Neural cell (in vitro differentiated cells): ENCODE results near the gene SRC. TPM values are rescaled to one million over a fixed set of nuclear protein-coding genes. Genes with fewer than 3 reads are reported as not detected.

Experiments used
- H2AFZ ChIP-seq: fragments of 200-600, 300-800 bp; sonication (generic), shearing (Covaris generic); 2 replicates; pipeline ENCODE4 v1.6.0; 2014; ENCODE audit warnings: low read depth, mild to moderate bottlenecking, antibody characterized with exemption, low read length, moderate library complexity
- H3F3A ChIP-seq: fragments of 200-600 bp; shearing (Covaris generic); 2 replicates; pipeline ENCODE4 v1.6.1; 2016; ENCODE audit warnings: mild to moderate bottlenecking, moderate library complexity, mixed read lengths, antibody characterized with exemption, low read length; ENCODE audit not compliant: insufficient read depth, poor library complexity, severe bottlenecking
- H3K27ac ChIP-seq: fragments of 200-600, 300-800 bp; sonication (generic), shearing (Covaris generic); 2 replicates; pipeline ENCODE4 v1.5.1; 2014; ENCODE audit warnings: mild to moderate bottlenecking, low read length, moderate library complexity
- H3K27me3 ChIP-seq: fragments of 300-800, 200-600 bp; sonication (generic), shearing (Covaris generic); 2 replicates; pipeline ENCODE4 v1.6.0; 2014; ENCODE audit warnings: mild to moderate bottlenecking, low read depth, low read length, moderate library complexity; ENCODE audit not compliant: insufficient read depth
- H3K36me3 ChIP-seq: fragments of 300-800, 200-600 bp; sonication (generic), shearing (Covaris generic); 2 replicates; pipeline ENCODE4 v1.5.1; 2014; ENCODE audit warnings: mild to moderate bottlenecking, antibody characterized with exemption, low read length, moderate library complexity; ENCODE audit not compliant: insufficient read depth
- H3K4me2 ChIP-seq: fragments of 300-800, 200-600 bp; sonication (generic), shearing (Covaris generic); 2 replicates; pipeline ENCODE4 v1.6.0; 2014; ENCODE audit warnings: mild to moderate bottlenecking, low read length
- H3K4me3 ChIP-seq: fragments of 300-800, 200-600 bp; sonication (generic), shearing (Covaris generic); 2 replicates; pipeline ENCODE4 v1.5.1; 2014; ENCODE audit warnings: mild to moderate bottlenecking, low read length, moderate library complexity
- H3K79me2 ChIP-seq: fragments of 200-600 bp; shearing (Covaris generic); replicated peaks from 2 replicates; pipeline ENCODE4 v1.6.0; 2014; ENCODE audit warnings: mild to moderate bottlenecking, low read length, moderate library complexity; ENCODE audit not compliant: insufficient read depth
- H3K9ac ChIP-seq: fragments of 300-800, 200-600 bp; sonication (generic), shearing (Covaris generic); 2 replicates; pipeline ENCODE4 v1.6.1; 2016; ENCODE audit warnings: mild to moderate bottlenecking, low read length, mixed read lengths
- H3K9me2 ChIP-seq: fragments of 200-600 bp; shearing (Covaris generic); 2 replicates; pipeline ENCODE4 v1.6.1; 2016; ENCODE audit warnings: mild to moderate bottlenecking, low read length, mixed read lengths; ENCODE audit not compliant: insufficient read depth
- H3K9me3 ChIP-seq: fragments of 200-600, 300-800 bp; sonication (generic), shearing (Covaris generic); 2 replicates; pipeline ENCODE4 v1.6.1; 2016; ENCODE audit warnings: mild to moderate bottlenecking, mixed run types, low read length, moderate library complexity, mixed read lengths
- H4K20me1 ChIP-seq: fragments of 200-600 bp; shearing (Covaris generic); 2 replicates; pipeline ENCODE4 v1.6.1; 2016; ENCODE audit warnings: mild to moderate bottlenecking, mixed run types; ENCODE audit not compliant: insufficient read depth
- CTCF ChIP-seq: fragments of 450-650 bp; IDR thresholded peaks from 2 replicates; pipeline ENCODE4 v1.5.1; 2014; ENCODE audit warnings: antibody characterized with exemption, mild to moderate bottlenecking, moderate library complexity; ENCODE audit not compliant: poor library complexity, severe bottlenecking
- EP300 ChIP-seq: fragments of 450-650 bp; conservative IDR thresholded peaks from 2 replicates; pipeline ENCODE4 v1.6.1; 2014; ENCODE audit warnings: antibody characterized with exemption, mild to moderate bottlenecking, moderate library complexity; ENCODE audit not compliant: poor library complexity, severe bottlenecking
- EZH2 ChIP-seq: fragments of 200-600, 300-800 bp; shearing (Covaris generic), sonication (generic); IDR thresholded peaks from 2 replicates; pipeline ENCODE4 v1.6.1; 2014; ENCODE audit warnings: antibody characterized with exemption, low read length, borderline replicate concordance, mild to moderate bottlenecking; ENCODE audit not compliant: insufficient read depth, poor library complexity, severe bottlenecking
- MXI1 ChIP-seq: fragments of 450-650 bp; conservative IDR thresholded peaks from 2 replicates; pipeline ENCODE4 v1.6.1; 2014; ENCODE audit warnings: antibody characterized with exemption, mild to moderate bottlenecking; ENCODE audit not compliant: poor library complexity, severe bottlenecking
- POLR2AphosphoS5 ChIP-seq: IDR thresholded peaks from 2 replicates; pipeline ENCODE4 v1.6.1; 2012
- RAD21 ChIP-seq: fragments of 450-650 bp; conservative IDR thresholded peaks from 2 replicates; pipeline ENCODE4 v1.6.1; 2014; ENCODE audit warnings: antibody characterized with exemption, mild to moderate bottlenecking, moderate library complexity
- SMC3 ChIP-seq: fragments of 450-650 bp; conservative IDR thresholded peaks from 2 replicates; pipeline ENCODE4 v1.6.1; 2014; ENCODE audit warnings: antibody characterized with exemption, mild to moderate bottlenecking, moderate library complexity; ENCODE audit not compliant: poor library complexity
- TAF1 ChIP-seq: IDR thresholded peaks from 2 replicates; pipeline ENCODE4 v1.6.1; 2012; ENCODE audit warnings: low read depth
- polyA plus RNA-seq: library from polyadenylated mRNA; depleted of rRNA; stranded (reverse); fragments of >200 nt; gene quantifications from 2 replicates; pipeline ENCODE4 v1.2.3, GENCODE V29; 2014
- TF ChIP-seq, protein P1 (sequence below): IDR thresholded peaks from 2 replicates; pipeline ENCODE4 v1.6.1; 2012; ENCODE audit warnings: borderline replicate concordance

The SRC gene
- polyA plus RNA-seq, 1 donor from 2014 or later, result 39.0 TPM

- Histone ChIP-seq H3K4me3 (no peak overlapping the region), H2AFZ (no peak overlapping the region), H3K79me2 (peaks cover 5% of the 10 kb centered on the region), H3K9me2 (no peaks in the 10 kb centered on the region), H3K36me3 (peaks cover 11% of the 10 kb centered on the region), H3K9ac (no peak overlapping the region), H3K4me2 (no peak overlapping the region), H3K27me3 (no peaks in the 10 kb centered on the region), H3K9me3 (no peaks in the 10 kb centered on the region), H4K20me1 (no peaks in the 10 kb centered on the region), H3F3A (no peaks in the 10 kb centered on the region), H3K27ac (no peak overlapping the region)
- TF ChIP-seq EZH2, result no peak
- TF ChIP-seq POLR2AphosphoS5, result no peak
- TF ChIP-seq EP300, result no peak
- no peak for TF ChIP-seq MXI1
- no peak for TF ChIP-seq SMC3
- TF ChIP-seq RAD21, result no peak
- no peak for TF ChIP-seq TAF1
- TF ChIP-seq, protein P1, sequence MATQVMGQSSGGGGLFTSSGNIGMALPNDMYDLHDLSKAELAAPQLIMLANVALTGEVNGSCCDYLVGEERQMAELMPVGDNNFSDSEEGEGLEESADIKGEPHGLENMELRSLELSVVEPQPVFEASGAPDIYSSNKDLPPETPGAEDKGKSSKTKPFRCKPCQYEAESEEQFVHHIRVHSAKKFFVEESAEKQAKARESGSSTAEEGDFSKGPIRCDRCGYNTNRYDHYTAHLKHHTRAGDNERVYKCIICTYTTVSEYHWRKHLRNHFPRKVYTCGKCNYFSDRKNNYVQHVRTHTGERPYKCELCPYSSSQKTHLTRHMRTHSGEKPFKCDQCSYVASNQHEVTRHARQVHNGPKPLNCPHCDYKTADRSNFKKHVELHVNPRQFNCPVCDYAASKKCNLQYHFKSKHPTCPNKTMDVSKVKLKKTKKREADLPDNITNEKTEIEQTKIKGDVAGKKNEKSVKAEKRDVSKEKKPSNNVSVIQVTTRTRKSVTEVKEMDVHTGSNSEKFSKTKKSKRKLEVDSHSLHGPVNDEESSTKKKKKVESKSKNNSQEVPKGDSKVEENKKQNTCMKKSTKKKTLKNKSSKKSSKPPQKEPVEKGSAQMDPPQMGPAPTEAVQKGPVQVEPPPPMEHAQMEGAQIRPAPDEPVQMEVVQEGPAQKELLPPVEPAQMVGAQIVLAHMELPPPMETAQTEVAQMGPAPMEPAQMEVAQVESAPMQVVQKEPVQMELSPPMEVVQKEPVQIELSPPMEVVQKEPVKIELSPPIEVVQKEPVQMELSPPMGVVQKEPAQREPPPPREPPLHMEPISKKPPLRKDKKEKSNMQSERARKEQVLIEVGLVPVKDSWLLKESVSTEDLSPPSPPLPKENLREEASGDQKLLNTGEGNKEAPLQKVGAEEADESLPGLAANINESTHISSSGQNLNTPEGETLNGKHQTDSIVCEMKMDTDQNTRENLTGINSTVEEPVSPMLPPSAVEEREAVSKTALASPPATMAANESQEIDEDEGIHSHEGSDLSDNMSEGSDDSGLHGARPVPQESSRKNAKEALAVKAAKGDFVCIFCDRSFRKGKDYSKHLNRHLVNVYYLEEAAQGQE, result no peak
- no peak for TF ChIP-seq CTCF
Observed at GRCh38 chr20:37297066-37297736, 48.7 kb upstream of the SRC start.

- no peak overlapping the region for H3K4me2 ChIP-seq
- peaks cover 14% of the 10 kb centered on the region for H3K36me3 ChIP-seq
- H3K27me3 ChIP-seq, result no peaks in the 10 kb centered on the region
- TF ChIP-seq RAD21, result no peak
- TF ChIP-seq TAF1, result no peak
- TF ChIP-seq POLR2AphosphoS5, result no peak
- TF ChIP-seq EP300, result no peak
- TF ChIP-seq, protein P1, result no peak
- TF ChIP-seq EZH2, result no peak
- no peak for TF ChIP-seq CTCF
- TF ChIP-seq MXI1, result no peak
- H3K79me2 ChIP-seq, result peaks cover 5% of the 10 kb centered on the region
- H3K9ac ChIP-seq, result no peak overlapping the region
- no peaks in the 10 kb centered on the region for H3F3A ChIP-seq
- no peaks in the 10 kb centered on the region for H4K20me1 ChIP-seq
- H2AFZ ChIP-seq, result no peak overlapping the region
- H3K9me2 ChIP-seq, result no peaks in the 10 kb centered on the region
- no peak overlapping the region for H3K4me3 ChIP-seq
- H3K27ac ChIP-seq, result no peak overlapping the region
- no peaks in the 10 kb centered on the region for H3K9me3 ChIP-seq
Observed at GRCh38 chr20:37298190-37298939, 47.6 kb upstream of the SRC start.
